ENCODE results near the gene KLHDC1.
"Not testable (repeated sequence)": the region's sequence is repeated elsewhere in the genome, so short reads cannot be mapped to it uniquely, and the experiment has no call there.

KLHDC1 gene

DNA sequence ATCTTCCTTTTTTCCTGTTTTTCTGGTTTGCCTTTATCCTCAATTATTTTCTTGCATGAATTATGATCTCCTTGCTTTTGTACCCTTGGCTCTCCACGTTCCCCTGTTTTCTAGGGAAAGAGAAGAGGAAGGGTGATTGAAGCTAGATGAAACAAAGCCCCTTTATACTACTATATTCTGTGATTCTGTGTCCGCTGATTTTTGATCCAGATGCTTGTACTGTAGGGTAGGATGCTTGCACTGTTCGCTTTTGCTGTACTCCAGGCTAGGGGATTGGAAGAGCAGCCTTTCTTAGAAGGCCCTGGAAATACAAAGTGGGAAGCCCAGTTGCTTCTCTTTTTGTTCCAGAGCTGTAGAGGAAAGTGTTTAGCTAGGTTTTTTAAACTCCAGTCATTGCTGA lies 40.0 kb downstream of the KLHDC1 start:
- no peak for DNase-seq

DNA sequence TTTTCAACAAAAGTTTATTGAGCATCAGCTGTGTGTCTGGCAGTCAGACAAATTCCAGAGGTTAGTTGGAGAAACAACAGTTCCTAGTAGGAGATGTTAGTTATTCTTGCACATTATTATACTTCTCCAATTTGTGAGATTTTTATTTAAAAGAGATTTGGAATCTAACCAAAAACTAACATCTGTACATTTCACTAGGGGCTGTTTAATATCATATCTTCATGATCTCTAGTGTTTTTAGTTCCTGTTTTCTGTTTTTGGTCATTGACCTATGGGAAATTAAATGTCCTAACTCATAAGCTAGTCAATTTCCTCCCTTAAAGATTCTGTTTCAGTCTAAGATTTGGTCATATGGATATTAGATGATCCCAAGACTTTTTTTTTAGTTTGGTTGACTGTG lies 40.9 kb downstream of the KLHDC1 start:
- DNase-seq = no peak

DNA sequence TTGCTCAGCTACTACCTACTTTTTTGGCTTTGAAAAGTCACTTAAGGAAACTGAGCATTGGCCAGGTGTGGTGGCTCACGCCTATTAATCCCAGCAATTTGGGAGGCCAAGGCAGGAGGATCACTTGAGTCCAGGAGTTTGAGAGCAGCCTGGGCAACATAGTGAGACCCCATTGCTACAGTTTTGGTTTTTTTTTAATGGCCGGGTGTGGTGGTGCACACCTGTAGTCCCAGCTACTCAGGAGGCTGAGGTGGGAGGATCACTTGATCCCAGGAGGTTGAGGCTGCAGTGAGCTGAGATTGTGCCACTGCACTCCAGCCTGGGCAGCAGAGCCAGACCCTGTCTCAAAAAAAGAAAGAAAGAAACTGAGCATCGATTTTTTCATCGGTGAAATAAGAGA lies 42.7 kb downstream of the KLHDC1 start:
- not testable (repeated sequence) for DNase-seq

DNA sequence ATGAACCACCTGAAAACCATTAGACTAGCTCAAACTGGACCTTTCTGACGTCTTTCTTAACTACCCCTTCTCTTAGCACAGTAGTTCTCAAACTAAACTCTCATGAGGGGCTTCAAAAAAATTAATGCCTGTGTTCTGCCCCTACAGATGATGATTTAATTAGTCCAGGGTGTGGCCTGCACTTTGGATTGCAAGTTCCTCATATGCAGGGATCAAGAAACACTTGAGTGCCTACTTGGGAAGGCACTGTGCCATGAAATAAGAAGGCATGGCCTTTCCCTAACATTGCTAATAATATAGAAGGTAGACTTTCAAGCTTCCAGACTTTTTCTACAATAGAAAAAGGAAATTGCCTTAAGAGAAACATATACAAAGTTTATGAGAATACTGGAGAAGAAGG lies 52.3 kb downstream of the KLHDC1 start:
- DNase-seq = no peak

DNA sequence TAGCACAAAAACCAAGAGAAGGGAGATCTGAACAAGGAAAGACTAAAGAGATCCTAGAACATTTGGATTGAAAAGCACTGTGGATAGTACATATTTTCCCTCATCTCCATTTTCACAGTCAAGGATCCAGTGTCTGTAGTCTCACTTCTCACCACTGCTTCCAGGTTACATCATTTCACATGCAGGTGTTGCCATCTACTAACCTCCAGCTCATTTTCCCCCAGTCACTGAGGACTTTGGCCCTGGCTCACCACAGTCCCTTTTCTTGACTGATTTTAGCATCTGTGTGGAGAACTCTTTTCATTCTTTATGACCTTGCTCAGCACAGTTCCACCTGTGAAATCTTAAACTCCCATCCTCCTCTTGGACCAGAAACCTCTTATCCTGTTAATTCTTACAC lies 53.6 kb downstream of the KLHDC1 start:
- not testable (repeated sequence) for DNase-seq

DNA sequence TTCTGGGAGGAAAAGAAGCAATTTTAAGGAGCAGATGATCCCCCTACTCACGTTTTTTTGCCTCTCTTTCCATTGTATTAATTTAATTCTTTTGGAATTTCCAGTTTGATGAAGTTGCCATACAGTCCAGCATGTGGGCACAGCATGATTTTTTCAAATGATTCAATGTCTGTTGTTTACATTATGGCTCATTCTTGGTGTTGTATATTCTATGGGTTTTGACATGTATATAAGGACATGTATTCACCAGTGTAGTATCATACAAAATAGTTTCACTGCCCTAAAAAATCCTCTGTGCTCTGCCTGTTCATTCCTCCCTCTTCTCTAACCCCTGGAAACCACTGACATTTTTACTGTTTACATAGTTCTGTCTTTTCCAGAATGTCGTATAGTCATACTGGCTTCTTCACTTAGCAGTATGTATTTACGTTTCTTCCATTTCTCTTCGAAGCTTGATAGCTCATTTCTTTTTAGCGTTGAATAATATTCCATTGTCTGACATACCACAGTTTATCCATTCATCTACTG lies 61.7 kb downstream of the KLHDC1 start:
- DNase-seq = no peak

DNA sequence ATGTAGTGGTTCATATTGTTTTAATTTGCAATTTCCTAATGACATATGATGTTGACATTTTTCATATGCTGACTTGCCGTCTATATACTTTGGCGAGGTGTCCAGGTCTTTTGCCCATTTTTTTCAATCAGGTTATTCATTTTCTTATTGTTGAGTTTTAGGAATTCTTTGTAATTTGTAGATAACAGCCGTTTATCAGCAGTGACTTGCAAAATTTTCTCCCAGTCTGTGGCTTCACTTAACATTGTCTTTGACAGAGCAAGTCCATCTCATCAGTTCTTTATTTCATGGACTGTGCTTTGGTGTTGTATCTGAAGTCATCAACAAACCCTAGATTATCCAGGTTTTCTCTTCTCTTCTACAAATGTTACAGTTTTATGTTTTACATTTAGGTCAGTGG lies 62.5 kb downstream of the KLHDC1 start:
- DNase-seq = no peak

DNA sequence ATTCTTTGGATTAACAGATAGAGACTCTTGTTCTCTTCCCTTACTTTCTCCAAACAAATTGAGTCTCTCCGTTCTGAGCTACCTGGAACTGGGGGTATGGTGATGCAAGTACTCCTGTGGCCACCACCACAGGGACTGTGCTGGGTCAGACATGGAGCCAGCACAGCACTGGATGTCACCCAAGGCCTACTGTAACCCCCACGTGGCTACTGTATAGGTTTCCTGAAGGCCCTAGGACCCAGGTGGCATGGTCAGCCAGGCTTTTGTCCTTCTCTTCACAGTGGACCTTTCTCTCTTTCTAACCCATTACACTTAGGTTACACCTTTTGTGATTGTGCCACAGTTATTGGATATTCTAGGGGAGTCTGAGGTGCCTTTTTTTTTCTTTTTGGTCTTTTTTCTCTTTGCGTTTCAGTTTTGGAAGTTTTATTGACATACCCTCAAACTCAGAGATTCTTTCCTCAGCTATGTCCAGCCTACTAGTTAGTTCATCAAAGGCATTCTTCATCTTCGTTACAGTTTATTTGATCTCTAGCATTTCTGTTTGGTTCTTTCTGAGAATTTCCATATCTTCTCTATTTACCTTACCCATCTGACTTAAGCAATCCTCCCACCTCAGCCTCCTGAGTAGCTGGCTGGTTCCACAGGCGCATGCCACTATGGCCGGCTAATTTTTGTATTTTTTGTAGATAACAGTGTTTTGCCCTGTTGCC lies 69.1 kb downstream of the KLHDC1 start:
- no peak for DNase-seq

DNA sequence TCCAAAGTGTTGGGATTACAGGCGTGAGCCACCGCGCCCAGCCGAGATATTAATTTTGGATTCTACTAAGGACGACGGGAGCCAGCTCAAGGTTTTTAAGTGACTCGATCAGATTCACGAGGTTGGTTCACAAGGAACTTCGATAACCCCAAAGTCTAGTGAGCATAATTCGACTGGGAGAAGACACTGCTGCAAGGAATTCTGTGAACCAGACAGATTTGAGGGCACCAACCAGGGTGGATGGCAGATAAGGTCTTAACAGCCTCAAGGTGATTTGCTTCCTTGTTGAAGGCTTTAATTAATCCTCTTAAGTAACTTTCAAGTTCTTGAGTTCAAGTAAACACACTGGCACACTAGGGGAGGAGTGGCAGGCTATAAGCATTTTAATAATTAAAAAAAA lies 73.9 kb downstream of the KLHDC1 start:
- no peak for DNase-seq

DNA sequence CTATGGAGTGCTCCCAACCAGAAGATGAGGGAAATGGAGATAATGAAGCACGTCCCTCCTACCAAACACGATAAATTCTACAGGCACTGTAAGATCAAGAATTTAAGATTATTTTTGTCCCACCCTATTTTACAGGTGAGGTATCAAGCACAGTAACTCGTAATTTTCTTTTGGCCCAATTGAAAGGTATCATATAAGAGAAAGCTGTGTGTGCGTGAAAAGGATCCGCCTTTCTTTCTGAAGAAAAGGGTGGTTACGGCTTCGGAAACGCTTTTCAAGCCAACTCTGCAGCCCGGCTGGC lies 74.3 kb downstream of the KLHDC1 start:
- DNase-seq = no peak

DNA sequence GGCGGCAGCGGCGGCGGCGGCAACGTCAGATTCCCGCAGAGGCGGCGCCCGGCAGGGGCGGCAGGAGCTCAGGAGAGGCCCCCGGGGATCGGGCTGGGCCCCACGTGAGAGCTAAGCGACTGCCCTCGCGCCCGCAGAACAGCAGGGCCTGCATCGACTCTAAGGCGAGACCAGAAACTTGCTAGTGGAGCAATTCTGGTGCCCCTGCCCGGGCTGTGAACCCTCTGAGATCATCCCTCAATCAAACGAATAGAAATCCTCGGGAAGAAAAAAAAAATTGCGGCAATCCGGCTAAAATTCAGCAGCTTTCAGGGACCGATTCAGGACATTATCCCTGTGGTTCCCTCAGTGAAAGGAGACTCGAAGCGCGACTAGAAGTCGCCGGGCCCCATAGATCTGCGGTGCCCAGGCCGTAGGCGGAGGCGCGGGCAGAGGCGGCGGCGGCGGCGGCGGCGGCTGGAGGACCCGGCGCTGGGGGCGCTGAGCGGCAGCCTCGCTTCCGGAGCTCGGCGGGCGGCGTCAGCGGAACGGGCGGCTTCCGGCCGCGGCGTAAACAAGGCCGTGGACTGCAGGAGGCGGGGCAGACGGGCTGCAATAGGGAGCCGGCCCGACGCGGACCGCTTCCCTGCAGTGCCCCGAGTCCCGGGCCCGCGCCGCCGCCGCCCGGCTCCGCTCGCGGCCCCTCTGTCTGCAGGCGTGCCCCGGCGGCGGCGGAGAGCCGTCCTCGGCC lies 74.8 kb downstream of the KLHDC1 start, which contains the start of gene KLHDC2:
Gene KLHDC2, plus strand, starts transcription at position 583 of the 730 bp plus-strand sequence. CDS start 316 bp downstream, outside the sequence.
- peak; percentile 89 for DNase-seq

DNA sequence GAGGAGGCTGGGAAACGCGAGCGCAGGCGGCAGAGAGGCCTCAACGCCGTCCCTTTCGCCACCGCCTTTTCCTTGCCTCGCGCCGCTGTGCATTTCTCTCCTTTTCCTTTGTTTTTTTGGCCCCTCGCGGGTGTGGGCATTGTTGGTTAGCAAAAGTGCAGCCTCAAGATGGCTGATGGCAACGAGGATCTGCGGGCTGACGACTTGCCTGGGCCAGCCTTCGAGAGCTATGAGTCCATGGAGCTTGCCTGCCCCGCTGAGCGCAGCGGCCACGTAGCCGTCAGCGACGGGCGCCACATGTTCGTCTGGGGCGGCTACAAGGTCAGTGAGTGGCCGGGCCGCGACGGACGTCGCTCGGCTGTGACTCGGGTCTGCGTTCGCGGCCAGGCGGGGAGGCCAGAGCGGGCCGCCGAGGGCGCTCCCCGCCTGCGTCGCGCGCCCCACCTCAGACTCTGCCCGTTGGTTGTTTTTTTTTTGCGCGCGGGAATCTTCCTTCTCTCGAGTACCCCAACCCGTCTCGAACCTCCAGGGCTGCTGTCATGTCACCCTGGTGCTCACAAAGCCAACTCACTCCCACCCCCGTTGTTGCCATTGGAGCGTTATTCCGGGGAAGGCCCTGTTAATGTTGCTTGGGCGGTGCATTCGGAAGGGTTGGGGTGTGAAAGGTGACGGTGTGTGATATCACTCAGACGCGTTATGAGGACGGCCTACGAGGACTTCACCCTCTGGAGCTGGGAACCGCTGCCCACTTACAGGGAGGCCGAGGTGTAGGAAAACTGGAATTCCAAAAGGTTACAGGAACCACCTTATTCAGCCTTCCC lies 75.6 kb downstream of the KLHDC1 start:
- peak; percentile 64 for DNase-seq

DNA sequence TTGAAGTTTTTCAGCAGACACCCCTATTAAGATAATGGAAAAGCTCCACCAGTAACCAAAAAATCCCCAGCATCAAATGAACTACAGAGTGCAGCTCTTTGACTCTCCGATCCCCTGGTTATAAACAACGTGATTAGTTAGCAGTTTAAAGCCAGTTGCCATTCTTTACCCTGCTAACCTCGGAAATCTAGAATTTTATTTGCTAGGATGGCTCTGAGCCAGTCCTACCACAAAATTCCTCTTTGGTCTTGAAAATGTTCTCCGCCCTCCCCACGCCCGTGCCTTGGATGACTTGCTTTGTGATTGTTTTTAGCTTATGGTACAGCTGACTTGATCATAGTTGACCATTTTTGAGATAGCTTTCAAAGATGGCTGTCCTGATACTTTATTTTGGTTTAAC lies 76.3 kb downstream of the KLHDC1 start:
- DNase-seq = no peak

DNA sequence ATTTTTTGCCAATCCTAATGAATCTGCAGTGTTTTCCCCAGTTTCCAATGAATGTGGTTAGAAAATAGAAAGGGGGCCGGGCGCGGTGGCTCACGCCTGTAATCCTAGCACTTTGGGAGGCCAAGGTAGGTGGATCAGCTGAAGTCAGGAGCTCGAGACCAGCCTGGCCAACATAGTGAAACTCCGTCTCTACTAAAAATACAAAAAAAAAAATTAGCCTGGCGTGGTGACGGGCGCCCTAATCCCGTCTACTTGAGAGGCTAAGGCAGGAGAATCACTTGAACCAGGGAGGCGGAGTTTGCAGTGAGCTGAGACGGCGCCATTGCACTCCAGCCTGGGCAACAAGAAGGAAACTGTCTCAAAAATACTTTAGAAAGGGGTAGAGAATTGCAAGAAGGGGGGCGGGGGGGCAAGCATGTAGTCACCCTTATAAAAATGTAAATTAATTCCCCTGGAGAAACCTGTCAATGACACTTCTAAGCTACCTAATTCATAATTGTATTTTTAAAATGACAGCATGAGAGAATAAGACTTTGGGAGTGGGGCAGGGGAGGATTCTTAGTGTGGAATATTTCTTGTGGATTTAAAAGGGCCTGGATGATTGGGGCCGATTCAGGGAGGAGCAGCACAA lies 76.8 kb downstream of the KLHDC1 start:
- no peak for DNase-seq

DNA sequence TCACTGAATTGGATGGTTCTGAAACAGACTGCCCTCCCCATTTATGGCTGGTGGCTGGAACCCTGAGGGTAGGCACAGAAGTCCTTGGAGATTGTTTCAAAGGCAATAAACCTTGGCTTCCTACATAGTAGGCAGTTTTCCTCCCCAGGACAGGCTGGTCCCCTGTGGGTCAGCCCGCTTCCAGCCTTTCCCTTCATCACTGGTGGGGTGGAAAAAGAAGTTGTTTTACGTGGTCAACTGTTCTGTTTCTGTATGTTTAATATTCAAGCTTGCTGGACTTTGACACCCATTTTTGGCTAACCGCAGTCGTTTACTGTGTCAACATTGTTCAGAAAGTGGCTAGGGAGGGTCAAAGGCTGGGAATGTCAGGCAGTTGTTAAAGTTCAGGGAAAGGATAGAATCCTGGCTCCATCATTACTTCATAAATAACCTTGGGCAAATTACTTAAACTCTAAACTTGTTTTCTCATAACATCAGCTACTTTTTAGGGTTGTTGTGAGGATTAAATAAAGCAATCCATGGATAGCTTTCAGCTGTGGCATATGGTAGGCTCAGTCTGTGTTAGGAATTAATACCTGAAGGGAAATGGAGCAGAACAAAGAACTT lies 77.4 kb downstream of the KLHDC1 start:
- no peak for DNase-seq

DNA sequence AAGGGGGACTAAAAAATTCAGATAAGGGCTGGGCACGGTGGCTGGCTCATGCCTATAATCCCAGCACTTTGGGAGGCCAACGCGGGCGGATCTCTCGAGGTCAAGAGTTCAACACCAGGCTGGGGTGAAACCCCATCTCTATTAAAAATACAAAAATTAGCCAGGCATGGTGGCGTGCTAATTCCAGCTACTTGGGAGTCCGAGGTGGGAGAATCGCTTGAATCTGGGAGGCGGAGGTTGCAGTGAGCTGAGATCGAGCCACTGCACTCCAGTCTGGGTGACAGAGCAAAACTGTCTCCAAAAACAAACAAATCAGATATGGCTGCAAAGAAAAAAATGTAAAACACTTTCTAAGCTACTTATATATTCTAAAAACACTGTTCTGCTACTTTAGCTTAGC lies 78.8 kb downstream of the KLHDC1 start:
- DNase-seq = not testable (repeated sequence)

DNA sequence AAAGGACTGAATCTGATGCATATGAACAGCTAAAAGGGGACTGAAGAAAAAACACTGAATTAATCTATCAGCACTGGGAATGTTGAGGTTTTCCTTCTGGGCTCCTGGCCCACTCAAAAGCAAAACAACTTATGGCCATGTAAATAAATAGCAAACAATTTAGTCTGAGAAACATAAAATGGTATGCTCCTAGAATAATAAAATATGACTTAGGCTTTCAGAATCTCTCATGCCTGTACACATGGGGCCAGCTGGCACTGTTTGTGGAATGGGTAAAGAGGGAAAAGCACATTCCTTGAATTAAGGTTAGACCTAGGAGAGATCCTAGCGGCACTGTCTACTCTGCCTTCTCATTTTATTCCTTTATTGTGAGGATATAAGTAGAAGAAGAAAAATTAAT lies 81.2 kb downstream of the KLHDC1 start:
- no peak for DNase-seq

DNA sequence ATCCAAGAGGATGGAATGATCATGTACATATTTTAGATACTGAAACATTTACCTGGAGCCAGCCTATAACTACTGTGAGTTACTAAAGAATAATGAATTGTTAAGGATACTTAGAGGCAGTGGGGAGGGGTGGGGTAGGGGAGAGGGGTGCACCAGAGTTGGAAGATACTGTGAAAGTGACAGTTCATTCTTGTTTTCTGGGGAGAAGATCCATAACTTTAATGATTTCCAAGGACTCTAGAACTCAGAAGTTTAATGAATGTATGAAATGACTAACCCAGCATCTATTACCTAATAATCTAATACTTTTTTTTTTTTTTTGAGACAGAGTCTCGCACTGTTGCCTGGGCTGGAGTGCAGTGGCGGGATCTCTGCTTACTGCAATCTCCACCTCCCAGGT lies 85.5 kb downstream of the KLHDC1 start:
- no peak for DNase-seq

DNA sequence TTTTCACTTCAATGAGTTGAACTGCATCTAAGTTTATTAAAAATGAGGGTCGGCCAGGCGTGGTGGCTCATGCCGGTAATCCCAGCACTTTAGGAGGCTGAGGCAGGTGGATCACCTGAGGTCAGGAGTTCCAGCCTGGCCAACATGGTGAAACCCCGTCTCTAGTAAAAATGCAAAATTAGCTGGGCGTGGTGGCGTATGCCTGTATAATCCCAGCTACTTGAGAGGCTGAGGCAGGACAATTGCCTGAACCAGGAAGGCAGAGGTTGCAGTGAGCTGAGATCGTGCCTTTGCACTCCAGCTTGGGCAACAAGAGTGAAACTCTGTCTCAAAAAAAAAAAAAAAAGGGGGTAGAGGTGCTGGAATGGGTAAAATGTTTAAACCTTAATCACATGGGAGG lies 88.1 kb downstream of the KLHDC1 start:
- DNase-seq = not testable (repeated sequence)

DNA sequence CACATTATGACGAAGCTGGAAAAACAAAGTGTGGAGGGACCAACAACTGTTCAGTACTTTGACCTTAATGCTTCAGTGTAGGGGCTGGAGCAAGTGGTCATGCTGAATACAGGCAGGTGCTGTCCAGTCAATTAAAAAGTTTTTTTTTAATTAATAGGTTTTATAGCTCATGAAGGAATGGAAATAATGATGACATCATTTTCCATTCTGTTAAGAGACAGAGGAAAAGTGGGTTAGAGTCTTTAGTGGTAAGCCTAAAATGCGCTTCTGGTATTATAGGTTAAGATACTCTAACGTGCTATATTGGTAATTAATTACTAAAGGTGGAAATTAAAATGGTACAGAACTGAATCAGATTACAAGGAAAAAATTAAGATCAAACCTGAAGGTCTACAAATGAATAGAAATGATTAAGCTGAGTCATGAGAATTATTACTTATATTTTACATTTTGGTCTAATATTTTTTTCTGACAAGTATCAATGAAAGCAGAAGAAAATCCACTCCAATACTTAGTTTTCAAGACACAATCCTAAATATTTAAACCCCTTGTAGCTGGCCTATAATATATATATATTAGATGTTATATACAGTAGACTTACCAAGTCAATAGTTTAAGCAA lies 90.6 kb downstream of the KLHDC1 start:
- no peak for DNase-seq

DNA sequence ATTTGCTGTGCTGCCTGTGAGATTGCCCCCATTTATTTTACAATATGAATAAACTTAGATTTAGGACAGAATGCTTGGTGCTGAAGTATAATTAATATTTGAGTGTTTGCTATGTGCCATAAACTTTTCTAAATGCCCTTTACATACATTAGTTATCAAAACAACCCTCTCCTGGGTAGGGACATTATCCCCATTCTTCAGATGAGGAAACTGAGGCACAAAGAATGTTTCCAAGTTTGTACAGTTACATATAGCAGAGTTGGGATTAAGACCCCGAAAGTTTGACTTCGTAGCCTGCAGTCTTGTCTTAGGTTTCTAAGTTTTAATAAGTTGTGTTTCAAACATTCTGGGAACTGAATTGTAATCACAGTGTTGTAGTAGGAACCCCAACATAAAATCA lies 93.4 kb downstream of the KLHDC1 start:
- no peak for DNase-seq

DNA sequence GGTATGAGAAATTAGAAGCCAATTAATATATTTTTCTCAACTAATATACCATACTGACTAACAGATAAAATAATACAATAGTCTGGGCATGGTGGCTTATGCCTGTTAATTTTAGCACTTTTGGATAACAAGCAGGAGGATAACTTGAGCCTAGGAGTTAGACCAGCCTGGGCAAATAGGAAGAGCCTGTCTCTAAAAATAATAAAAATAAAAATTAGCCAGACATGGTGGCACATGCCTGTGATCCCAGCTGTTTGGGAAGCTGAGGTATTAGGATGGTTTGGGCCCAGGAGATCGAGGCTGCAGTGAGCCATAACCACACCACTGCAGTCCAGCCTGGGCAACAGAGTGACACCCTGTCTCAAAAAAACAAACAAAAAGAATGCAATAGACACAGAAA lies 99.7 kb downstream of the KLHDC1 start:
- DNase-seq = no peak

Data from NCI-H146 (cell line).